Upper lobe of right lung (tissue), 1 donor: Measurements from ENCODE around the gene PPARA. TPM values are rescaled to one million over a fixed set of nuclear protein-coding genes. Genes with fewer than 3 reads are reported as not detected.
A peak's percentile ranks its signal among the peaks of the same experiment; 100 is the strongest.

Experiments used
- ATAC-seq: fragments of 200-7000 bp; cut with Tn5 transposase; one replicate; pipeline ENCODE4 v1.9.1; 2020; ENCODE audit warnings: mild to moderate bottlenecking, moderate library complexity
- DNase-seq: peaks from one replicate; pipeline ENCODE4 v3.0.0-alpha.2; 2020
- H3K27ac ChIP-seq: fragments of 200-600 bp; one replicate; pipeline ENCODE4 v1.8.0; 2022
- H3K27me3 ChIP-seq: fragments of 200-600 bp; one replicate; pipeline ENCODE4 v1.8.0; 2022; ENCODE audit warnings: mild to moderate bottlenecking
- H3K36me3 ChIP-seq: fragments of 200-600 bp; one replicate; pipeline ENCODE4 v1.8.0; 2022
- H3K4me1 ChIP-seq: fragments of 200-600 bp; one replicate; pipeline ENCODE4 v1.8.0; 2022
- H3K4me3 ChIP-seq: fragments of 200-600 bp; one replicate; pipeline ENCODE4 v1.8.0; 2022; ENCODE audit warnings: mild to moderate bottlenecking
- H3K9me3 ChIP-seq: fragments of 200-600 bp; one replicate; pipeline ENCODE4 v1.8.0; 2022
- CTCF ChIP-seq: fragments of 200-600 bp; IDR thresholded peaks from one replicate; pipeline ENCODE4 v1.8.0; 2022; ENCODE audit warnings: antibody characterized with exemption
- intact Hi-C: fragments of 100-400 bp; cut with DNase I; formaldehyde crosslinking; loops from one replicate; pipeline ENCODE4 v1.11.0; 2022
- total RNA-seq: library from RNA; stranded (reverse); fragmentation: NEBNext Ultra II Directional; extraction: Animal tissue kit (Norgen Biotek cat#: 25700); gene quantifications from one replicate; pipeline ENCODE4 v1.2.1, GENCODE V29; 2021
- donor health status: DM: no; HTN: yes; CAD: no; lungs with severe emphysema.

Gene PPARA
- total RNA-seq, 1 donor from 2014 or later, result 18.4 TPM

GRCh38 chr22:46104170-46104880 is 46.0 kb upstream of the PPARA start:
- intact Hi-C loops, result no loop called here
- ATAC-seq, result peak; percentile 0
- DNase-seq, result no peak
- Histone ChIP-seq H3K4me1 (peaks cover 72% of the 10 kb centered on the region), H3K36me3 (peaks cover 69% of the 10 kb centered on the region), H3K27ac (peak overlapping the region; percentile 80), H3K27me3 (no peaks in the 10 kb centered on the region), H3K9me3 (no peaks in the 10 kb centered on the region), H3K4me3 (no peak overlapping the region)
- TF ChIP-seq CTCF, result no peak

DNA sequence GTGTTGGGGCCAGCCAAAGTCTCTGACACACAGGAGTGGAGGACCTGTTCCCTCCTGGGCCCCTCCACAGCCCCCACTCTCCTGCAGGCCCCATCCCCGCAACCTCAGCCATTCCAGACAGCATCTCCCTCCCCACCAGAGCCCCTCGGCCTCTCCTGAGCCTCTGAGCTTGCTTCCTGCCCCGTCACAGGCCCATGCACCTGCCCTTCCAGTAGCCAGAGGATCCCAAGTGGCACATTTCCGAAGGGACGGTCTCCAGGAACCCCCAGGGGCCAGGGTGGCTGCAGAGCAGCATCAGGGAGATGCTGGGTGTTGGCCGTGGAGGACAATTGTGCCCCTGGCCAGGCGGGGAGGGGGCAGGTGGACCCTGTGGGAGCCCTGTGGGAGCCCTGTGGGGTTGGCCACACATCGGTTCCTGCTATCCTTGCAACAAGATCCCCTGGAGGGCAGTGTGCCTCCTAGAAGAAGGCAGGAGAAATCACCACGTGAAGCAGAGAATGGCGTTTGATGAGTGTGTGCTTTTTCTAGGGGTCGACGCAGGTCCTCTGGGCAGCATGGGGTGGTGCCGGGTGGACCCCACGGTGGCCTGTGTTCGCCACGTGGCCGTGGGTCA is 45.3 kb upstream of the PPARA start:
- Histone ChIP-seq H3K4me3 (no peak overlapping the region), H3K27ac (peak overlapping the region; percentile 80), H3K36me3 (peaks cover 69% of the 10 kb centered on the region), H3K4me1 (peaks cover 78% of the 10 kb centered on the region), H3K27me3 (no peaks in the 10 kb centered on the region), H3K9me3 (no peaks in the 10 kb centered on the region)
- TF ChIP-seq CTCF, result no peak
- DNase-seq, result no peak
- intact Hi-C loops, result no loop called here
- ATAC-seq, result no peak

GRCh38 chr22:46105494-46106278 is 44.6 kb upstream of the PPARA start:
- TF ChIP-seq CTCF, result no peak
- intact Hi-C loops, result no loop called here
- ATAC-seq, result peak; percentile 56
- no peak for DNase-seq
- peaks cover 81% of the 10 kb centered on the region for H3K4me1 ChIP-seq
- no peaks in the 10 kb centered on the region for H3K27me3 ChIP-seq
- H3K9me3 ChIP-seq, result no peaks in the 10 kb centered on the region
- H3K4me3 ChIP-seq, result no peak overlapping the region
- peaks cover 69% of the 10 kb centered on the region for H3K36me3 ChIP-seq
- H3K27ac ChIP-seq, result peak overlapping the region; percentile 80

DNA sequence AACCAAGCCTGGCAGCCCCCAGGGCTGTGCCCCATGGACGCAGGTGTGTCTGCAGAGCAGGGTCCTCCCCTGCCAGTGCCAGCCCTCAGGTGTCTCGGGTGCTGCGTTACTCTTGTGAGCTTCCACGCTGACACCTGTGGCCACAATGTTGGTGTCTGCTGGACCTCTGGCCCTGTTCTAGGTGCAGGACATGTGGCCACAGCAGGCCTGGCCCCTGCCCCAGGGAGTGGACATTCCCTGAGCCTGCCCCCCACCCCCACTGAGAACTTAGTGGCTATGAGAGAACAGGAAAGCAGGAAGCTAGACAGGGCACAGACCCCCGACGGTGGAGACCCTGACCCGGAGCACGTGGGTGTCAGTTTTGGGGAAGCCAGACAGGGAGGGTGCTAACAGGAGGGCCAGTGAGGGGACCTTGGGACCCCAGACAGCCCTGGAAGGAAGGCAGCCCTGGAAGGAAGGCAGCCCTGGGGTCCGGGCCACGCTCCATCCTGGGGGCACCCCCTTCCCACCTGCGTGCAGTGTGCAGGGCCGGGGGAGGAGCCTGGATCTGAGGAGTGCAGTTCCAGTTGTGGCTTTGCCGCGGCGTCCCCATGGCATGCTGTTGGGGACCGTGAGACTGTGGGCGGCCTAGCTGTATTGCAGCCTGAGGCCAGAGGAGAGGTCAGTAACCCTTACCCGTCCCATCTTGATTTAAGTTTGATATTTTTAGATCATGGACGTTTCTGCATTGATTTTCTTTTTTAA is 43.9 kb upstream of the PPARA start:
- no peak overlapping the region for H3K4me3 ChIP-seq
- TF ChIP-seq CTCF, result no peak
- peak overlapping the region; percentile 80 for H3K27ac ChIP-seq
- no peaks in the 10 kb centered on the region for H3K9me3 ChIP-seq
- no peak for DNase-seq
- peaks cover 67% of the 10 kb centered on the region for H3K36me3 ChIP-seq
- intact Hi-C loops, result no loop called here
- ATAC-seq, result no peak
- peaks cover 87% of the 10 kb centered on the region for H3K4me1 ChIP-seq
- no peaks in the 10 kb centered on the region for H3K27me3 ChIP-seq

- Histone ChIP-seq H3K27ac (peak overlapping the region; percentile 80), H3K9me3 (no peaks in the 10 kb centered on the region), H3K36me3 (peaks cover 66% of the 10 kb centered on the region), H3K4me1 (peaks cover 83% of the 10 kb centered on the region), H3K4me3 (no peak overlapping the region), H3K27me3 (no peaks in the 10 kb centered on the region)
- intact Hi-C loops, result no loop called here
- DNase-seq, result peak; percentile 82
- no peak for TF ChIP-seq CTCF
- peak; percentile 59 for ATAC-seq
Measured at GRCh38 chr22:46107089-46107664, 43.1 kb upstream of the PPARA start.
